Thyroid gland (tissue), 4 donors: ENCODE data around the gene PDZK1IP1.

Source experiments
- POLR2A ChIP-seq, 2 donors: fragments of 450-650 bp; IDR thresholded peaks; one replicate each; pipeline ENCODE4 v1.6.1; 2017; ENCODE audit warnings: antibody characterized with exemption in 2 of 2, mild to moderate bottlenecking in 2 of 2, moderate library complexity in 1 of 2
- TF ChIP-seq, protein P1 (sequence below), 6 experiments: fragments of 200-600 bp in 3 of 6; fragments of 450-650 bp in 3 of 6; sonication (generic) in 3 of 6; IDR thresholded peaks; one replicate each; pipeline ENCODE4 v1.5.1; 2016 to 2019; ENCODE audit warnings: antibody characterized with exemption in 6 of 6, mild to moderate bottlenecking in 2 of 6, inconsistent platforms in 1 of 6, moderate library complexity in 1 of 6

- TF ChIP-seq, protein P1, sequence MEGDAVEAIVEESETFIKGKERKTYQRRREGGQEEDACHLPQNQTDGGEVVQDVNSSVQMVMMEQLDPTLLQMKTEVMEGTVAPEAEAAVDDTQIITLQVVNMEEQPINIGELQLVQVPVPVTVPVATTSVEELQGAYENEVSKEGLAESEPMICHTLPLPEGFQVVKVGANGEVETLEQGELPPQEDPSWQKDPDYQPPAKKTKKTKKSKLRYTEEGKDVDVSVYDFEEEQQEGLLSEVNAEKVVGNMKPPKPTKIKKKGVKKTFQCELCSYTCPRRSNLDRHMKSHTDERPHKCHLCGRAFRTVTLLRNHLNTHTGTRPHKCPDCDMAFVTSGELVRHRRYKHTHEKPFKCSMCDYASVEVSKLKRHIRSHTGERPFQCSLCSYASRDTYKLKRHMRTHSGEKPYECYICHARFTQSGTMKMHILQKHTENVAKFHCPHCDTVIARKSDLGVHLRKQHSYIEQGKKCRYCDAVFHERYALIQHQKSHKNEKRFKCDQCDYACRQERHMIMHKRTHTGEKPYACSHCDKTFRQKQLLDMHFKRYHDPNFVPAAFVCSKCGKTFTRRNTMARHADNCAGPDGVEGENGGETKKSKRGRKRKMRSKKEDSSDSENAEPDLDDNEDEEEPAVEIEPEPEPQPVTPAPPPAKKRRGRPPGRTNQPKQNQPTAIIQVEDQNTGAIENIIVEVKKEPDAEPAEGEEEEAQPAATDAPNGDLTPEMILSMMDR (IDR thresholded peaks at IDR 0.05): no peak
- TF ChIP-seq POLR2A (IDR thresholded peaks at IDR 0.05): no peak
Measured at GRCh38 chr1:47219590-47220220, 29.9 kb upstream of the PDZK1IP1 start.
